ENCODE data around the gene ZFP37. TPM values are rescaled to one million over a fixed set of nuclear protein-coding genes. Genes with fewer than 3 reads are reported as not detected.
"Not testable (repeated sequence)": the region's sequence is repeated elsewhere in the genome, so short reads cannot be mapped to it uniquely, and the experiment has no call there.

The ZFP37 gene
- total and polyA plus RNA-seq, 9 donors, result 3.7 to 11.4 (median 6.4) TPM

- 33 to 57% (median 39%) methylated on average over 23 to 25 of the region's 33 CpGs for WGBS, 3 donors
- H3K4me1 ChIP-seq (ENCODE audit: insufficient read depth); H3K27ac ChIP-seq; H3K4me3 ChIP-seq; H3K36me3 ChIP-seq; H3K27me3 ChIP-seq; intact Hi-C loops (cut with DNase I): not testable (repeated sequence)
- DNase-seq, result peak in 2 of 5 donors; percentile 34 to 42
- H3K9me3 ChIP-seq, result peaks cover 3 to 15% of the 10 kb centered on the region in 2 donors
Observed at GRCh38 chr9:113061072-113061850, 4.7 kb upstream of the ZFP37 start.

- DNase-seq, result peak in 4 of 5 donors; percentile 17 to 31 (median 23)
- not testable (repeated sequence) for H3K4me3 ChIP-seq; H3K27me3 ChIP-seq; H3K4me1 ChIP-seq (ENCODE audit: insufficient read depth); H3K27ac ChIP-seq; H3K36me3 ChIP-seq
- intact Hi-C loops (cut with DNase I), result loop anchor here in 1 of 4 donors (10.0 kb wide), 1 partner anchor 1165 kb away; the partner anchor contains the start of gene UGCG
- 10 to 22% (median 12%) methylated on average over 39 to 49 of the region's 61 CpGs for WGBS, 3 donors
- H3K9me3 ChIP-seq, result peaks cover 3 to 18% of the 10 kb centered on the region in 2 donors
Observed at GRCh38 chr9:113059581-113060284, 3.2 kb upstream of the ZFP37 start.

GRCh38 chr9:113057193-113057592, 669 bp upstream of the ZFP37 start:
- no peaks in the 10 kb centered on the region for H3K27me3 ChIP-seq
- peaks cover 0 to 25% of the 10 kb centered on the region in 2 donors for H3K9me3 ChIP-seq
- DNase-seq, result no peak
- 35 to 45% (median 39%) methylated on average over 5 of the region's 5 CpGs for WGBS, 3 donors
- no peaks in the 10 kb centered on the region for H3K36me3 ChIP-seq
- intact Hi-C loops (cut with DNase I), result loop anchor here in 1 of 4 donors (10.0 kb wide), 1 partner anchor 1162 kb away; the partner anchor contains the start of gene UGCG
- peaks cover 3% of the 10 kb centered on the region for H3K4me1 ChIP-seq (ENCODE audit: insufficient read depth)
- TF ChIP-seq EP300 (IDR thresholded peaks at IDR 0.05) (no peak), CTCF (IDR thresholded peaks at IDR 0.05) (no peak), POLR2A (IDR thresholded peaks at IDR 0.05) (no peak)
- peak overlapping the region in 1 of 2 donors; percentile 58 for H3K27ac ChIP-seq
- H3K4me3 ChIP-seq, result peak overlapping the region; percentile 62

GRCh38 chr9:113042884-113043657, 13.5 kb downstream of the ZFP37 start:
- no peak overlapping the region for H3K4me3 ChIP-seq
- intact Hi-C loops (cut with DNase I), result no loop called here

More at GRCh38 chr9:113042884-113043657, 13.5 kb downstream of the ZFP37 start:
- no peaks in the 10 kb centered on the region for H3K27me3 ChIP-seq
- TF ChIP-seq EP300 (IDR thresholded peaks at IDR 0.05) (no peak), CTCF (IDR thresholded peaks at IDR 0.05) (no peak), POLR2A (IDR thresholded peaks at IDR 0.05) (no peak)
- no peak for DNase-seq
- H3K4me1 ChIP-seq (ENCODE audit: insufficient read depth), result no peaks in the 10 kb centered on the region
- peaks cover 29 to 48% of the 10 kb centered on the region in 2 donors for H3K9me3 ChIP-seq
- 92 to 97% (median 96%) methylated on average over 4 of the region's 4 CpGs for WGBS, 3 donors
- H3K36me3 ChIP-seq, result peaks cover 8% of the 10 kb centered on the region
- H3K27ac ChIP-seq, result no peak overlapping the region

Data from ovary (tissue), 9 donors.